GM19025 (cell line): ENCODE data around the gene CCS.

Source experiments
- ATAC-seq: cut with Tn5 transposase; IDR thresholded peaks from one replicate; pipeline ENCODE4 v1.9.1; 2021; ENCODE audit warnings: mild to moderate bottlenecking, low read depth, moderate library complexity; ENCODE audit not compliant: unreplicated experiment

The CCS gene

DNA sequence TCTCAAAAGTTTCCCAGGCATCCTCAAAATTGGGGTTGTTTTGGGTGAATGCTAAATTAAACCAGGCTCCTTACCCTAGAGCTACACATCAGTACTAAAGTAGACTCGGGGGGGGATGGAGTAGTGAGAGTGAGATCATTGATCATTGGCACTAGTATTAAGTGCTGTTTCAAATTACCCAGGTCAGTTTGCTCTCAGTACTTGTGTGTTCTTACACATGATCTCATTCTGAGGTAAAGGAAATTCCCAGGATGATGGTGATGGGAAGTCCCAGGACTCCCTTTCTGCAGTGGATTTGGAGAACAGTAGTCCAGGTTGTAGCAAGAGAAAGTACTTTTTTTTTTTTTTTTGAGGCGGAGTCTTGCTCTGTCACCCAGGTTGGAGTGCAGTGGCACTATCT lies 58.0 kb downstream of the CCS start:
- no peak for ATAC-seq

DNA sequence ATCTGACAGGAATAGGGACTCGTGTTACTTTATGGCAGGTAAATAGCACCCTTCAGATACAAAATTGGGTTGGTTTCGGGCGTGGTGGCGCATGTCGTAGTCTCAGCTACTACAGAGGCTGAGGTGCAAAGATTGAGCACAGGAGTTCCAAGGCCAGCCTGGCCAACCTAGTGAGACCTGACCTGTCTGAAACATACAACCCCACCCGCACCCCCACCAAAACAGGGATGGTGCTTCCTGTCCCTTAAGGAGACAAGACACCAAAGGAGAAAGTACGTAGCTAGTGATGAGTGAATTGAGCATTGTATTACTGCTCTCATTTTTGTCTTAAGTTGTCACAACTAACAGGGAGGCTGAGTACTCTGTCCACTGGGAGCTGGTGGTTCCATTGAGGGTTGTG lies 59.7 kb downstream of the CCS start:
- no peak for ATAC-seq

DNA sequence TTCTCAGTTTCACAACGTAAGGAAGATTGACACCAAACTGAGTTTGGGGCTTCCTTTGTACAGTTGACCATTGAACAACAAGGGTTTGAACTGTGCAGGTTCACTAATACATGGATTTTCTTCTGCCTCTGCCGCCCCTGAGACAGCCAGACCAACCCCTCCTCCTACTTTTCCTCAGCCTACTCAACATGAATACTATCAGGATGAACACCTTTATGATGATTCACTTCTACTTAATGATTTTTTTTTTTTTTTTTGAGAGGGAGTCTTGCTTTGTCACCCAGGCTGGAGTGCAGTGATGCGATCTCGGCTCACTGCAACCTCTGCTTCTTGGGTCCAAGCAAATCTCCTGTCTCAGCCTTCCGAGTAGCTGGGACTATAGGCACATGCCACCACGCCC lies 60.1 kb downstream of the CCS start:
- ATAC-seq: no peak
